ENCODE results near the gene ZNF41. TPM values are rescaled to one million over a fixed set of nuclear protein-coding genes. Genes with fewer than 3 reads are reported as not detected.
"Not testable (repeated sequence)": the region's sequence is repeated elsewhere in the genome, so short reads cannot be mapped to it uniquely, and the experiment has no call there.

Gene ZNF41
- total and polyA plus RNA-seq, 10 donors, result 2.4 to 17.0 (median 12.5) TPM

- Histone ChIP-seq H3K4me3 (no peak overlapping the region), H3K27me3 (replicated peaks in 1 of 7) (peaks cover 0 to 6% (median 0%) of the 10 kb centered on the region in 7 donors), H3K9me3 (no peaks in the 10 kb centered on the region), H3K36me3 (no peaks in the 10 kb centered on the region), H3K4me1 (peaks cover 0 to 6% (median 2%) of the 10 kb centered on the region in 6 donors), H3K27ac (no peak overlapping the region)
- no peak for DNase-seq
- TF ChIP-seq CTCF (IDR thresholded peaks at IDR 0.05 in 8 of 11, conservative IDR thresholded peaks at IDR 0.05 in 3 of 11) (no peak), POLR2A (IDR thresholded peaks at IDR 0.05) (no peak), POLR2AphosphoS5 (IDR thresholded peaks at IDR 0.05) (no peak)
- intact Hi-C loops (cut with DNase I; ENCODE audit: low total_unique reads), result no loop called here
- WGBS, 5 donors, result 70 to 89% (median 85%) methylated on average over 7 of the region's 7 CpGs
Measured at GRCh38 chrX:47514533-47515235, 31.7 kb upstream of the ZNF41 start.

GRCh38 chrX:47513034-47513965 lies 30.3 kb upstream of the ZNF41 start:
- H3K4me3 ChIP-seq, result peak overlapping the region in 6 of 8 donors; percentile 16 to 66 (median 31)
- H3K27me3 ChIP-seq (replicated peaks in 1 of 7); DNase-seq; H3K36me3 ChIP-seq; H3K9me3 ChIP-seq; H3K4me1 ChIP-seq; intact Hi-C loops (cut with DNase I; ENCODE audit: low total_unique reads): not testable (repeated sequence)
- peak overlapping the region in 3 of 8 donors; percentile 13 to 68 (median 37) for H3K27ac ChIP-seq
- 1 to 46% (median 3%) methylated on average over 6 to 39 of the region's 70 CpGs for WGBS, 5 donors

- H3K9me3 ChIP-seq; DNase-seq; H3K4me1 ChIP-seq; intact Hi-C loops (cut with DNase I; ENCODE audit: low total_unique reads); H3K36me3 ChIP-seq; H3K27me3 ChIP-seq (replicated peaks in 1 of 7): not testable (repeated sequence)
- Histone ChIP-seq H3K27ac (peak overlapping the region in 4 of 8 donors; percentile 23 to 70 (median 34)), H3K4me3 (peak overlapping the region in 1 of 8 donors; percentile 66)
- WGBS, 5 donors, result 39 to 65% (median 48%) methylated on average over 4 of the region's 6 CpGs
Measured at GRCh38 chrX:47512383-47512782, 29.4 kb upstream of the ZNF41 start.

- TF ChIP-seq CTCF (IDR thresholded peaks at IDR 0.05 in 8 of 11, conservative IDR thresholded peaks at IDR 0.05 in 3 of 11), result no peak
- TF ChIP-seq POLR2A (IDR thresholded peaks at IDR 0.05), result no peak
- TF ChIP-seq POLR2AphosphoS5 (IDR thresholded peaks at IDR 0.05), result no peak
- Histone ChIP-seq H3K36me3 (no peaks in the 10 kb centered on the region), H3K27me3 (replicated peaks in 1 of 7) (peaks cover 0 to 5% (median 0%) of the 10 kb centered on the region in 7 donors), H3K4me3 (no peak overlapping the region), H3K27ac (peak overlapping the region in 2 of 8 donors; percentile 7 to 40), H3K9me3 (no peaks in the 10 kb centered on the region), H3K4me1 (no peaks in the 10 kb centered on the region)
- 28 to 66% (median 56%) methylated on average over 2 of the region's 2 CpGs for WGBS, 5 donors
- no peak for DNase-seq
- intact Hi-C loops (cut with DNase I; ENCODE audit: low total_unique reads), result no loop called here
Measured at GRCh38 chrX:47507153-47507867, 24.3 kb upstream of the ZNF41 start.

Measured in spleen (tissue), 11 donors.